ENCODE results near the gene ADPRS. TPM values are rescaled to one million over a fixed set of nuclear protein-coding genes. Genes with fewer than 3 reads are reported as not detected.

Gene ADPRS
- total and polyA plus RNA-seq, 9 of the 15 experiments (the other 6 are each of a cell fraction or from before 2014, with no cell fraction given): 5.9 to 40.0 (median 27.4) TPM

GRCh38 chr1:36107394-36107793 lies 18.7 kb downstream of the ADPRS start (continued):
- TF ChIP-seq NCOA2 (IDR thresholded peaks at IDR 0.05; ENCODE audit: partially characterized antibody in 2 of 2): no peak

GRCh38 chr1:36108314-36108713 lies 19.6 kb downstream of the ADPRS start:
- H2AFZ ChIP-seq (ENCODE audit: low read depth, low read length): no peak overlapping the region
- H3K27ac ChIP-seq (ENCODE audit: extremely low read depth, low read depth, low read length): no peak overlapping the region
- 47% methylated on average over 14 of the region's 14 CpGs for WGBS (ENCODE audit: insufficient coverage, low coverage, missing lambda C conversion rate)
- no TSS peak for BruUV-seq (replicated peaks)
- no peaks in the 10 kb centered on the region for H3K9me1 ChIP-seq (ENCODE audit: control insufficient read depth, insufficient read depth, low read length)
- ChIA-PET CTCF (ENCODE audit: low intra/inter-chr PET ratio) (no interaction called here), POLR2A (interaction anchor here (1.3 kb wide), 1 partner anchor 11 kb away, joined by 4 read pairs; no protein-coding TSS in a partner anchor)
- intact Hi-C loops (cut with micrococcal nuclease): no loop called here
- H3K9me3 ChIP-seq (replicated peaks; ENCODE audit: control insufficient read depth, insufficient read depth, low read depth, low read length): no peaks in the 10 kb centered on the region
- peaks cover 0 to 18% of the 10 kb centered on the region in 2 experiments; a peak in 2 of 5 replicates for H3K4me1 ChIP-seq (replicated peaks in 1 of 2; ENCODE audit: control insufficient read depth in 2 of 2, insufficient read depth in 2 of 2, low read length in 2 of 2)
- H3K27me3 ChIP-seq (ENCODE audit: control insufficient read depth in 2 of 2, insufficient read depth in 2 of 2, low read length in 2 of 2): no peaks in the 10 kb centered on the region
- no peaks in the 10 kb centered on the region for H3K79me2 ChIP-seq (ENCODE audit: control insufficient read depth, insufficient read depth, low read length)
- H3K36me3 ChIP-seq (ENCODE audit: control insufficient read depth, insufficient read depth, low read length): no peaks in the 10 kb centered on the region
- H3K9ac ChIP-seq (ENCODE audit: insufficient read depth in 1 of 2, low read depth in 2 of 2, low read length in 2 of 2): peak overlapping the region in 1 of 2 experiments; percentile 27; a peak in 1 of 4 replicates
- in situ Hi-C loops (cut with MboI): no loop called here
- no peak for ATAC-seq
- no peaks in the 10 kb centered on the region for H4K20me1 ChIP-seq (replicated peaks; ENCODE audit: control insufficient read depth, insufficient read depth, low read length)
- H3K4me2 ChIP-seq (ENCODE audit: insufficient read depth, low read length): no peak overlapping the region
- no peak for DNase-seq (ENCODE audit: extremely low read depth in 1 of 4, low spot score in 3 of 4)
- H3K4me3 ChIP-seq: no peak overlapping the region
- FAIRE-seq: no peak
- TF ChIP-seq ADNP (tag; IDR thresholded peaks at IDR 0.05) (no peak), E4F1 (CRISPR knock-in tag; IDR thresholded peaks at IDR 0.05; ENCODE audit: borderline replicate concordance) (no peak), FUS (optimal IDR thresholded peaks at IDR 0.05; ENCODE audit: low read depth, low read length) (no peak), ZNF644 (tag; IDR thresholded peaks at IDR 0.05; ENCODE audit: low read depth) (no peak), CREBBP (IDR thresholded peaks at IDR 0.05; ENCODE audit: low read depth, low read length) (no peak), CEBPB (tag; IDR thresholded peaks at IDR 0.05) (no peak), BHLHE40 (IDR thresholded peaks at IDR 0.05; ENCODE audit: low read length) (no peak), E2F3 (CRISPR knock-in tag; IDR thresholded peaks at IDR 0.05) (no peak), ZNF79 (CRISPR knock-in tag; IDR thresholded peaks at IDR 0.05; ENCODE audit: low read depth) (no peak), SREBF1 (IDR thresholded peaks at IDR 0.05; ENCODE audit: borderline replicate concordance, low read depth, low read length) (no peak), E2F4 (CRISPR knock-in tag; IDR thresholded peaks at IDR 0.05; ENCODE audit: low read depth) (no peak), ZNF212 (CRISPR knock-in tag; IDR thresholded peaks at IDR 0.05) (no peak), IRF1 (CRISPR knock-in tag; IDR thresholded peaks at IDR 0.05; ENCODE audit: borderline replicate concordance) (no peak), CC2D1A (IDR thresholded peaks at IDR 0.05) (no peak), DNMT1 (IDR thresholded peaks at IDR 0.05) (no peak), PHF8 (IDR thresholded peaks at IDR 0.05; ENCODE audit: borderline replicate concordance, low read length) (no peak), SP2 (IDR thresholded peaks at IDR 0.05; ENCODE audit: extremely low read depth, low read depth, low read length, poor library complexity, severe bottlenecking) (no peak), SUPT5H (IDR thresholded peaks at IDR 0.05) (no peak)
